ENCODE data around the gene TMEM190.

GRCh38 chr19:55341595-55342531 lies 34.8 kb upstream of the TMEM190 start:
- TF ChIP-seq CTCF (IDR thresholded peaks at IDR 0.05; ENCODE audit: poor library complexity) = no peak
- no peak for TF ChIP-seq EZH2phosphoT487 (IDR thresholded peaks at IDR 0.05; ENCODE audit: low read depth, severe bottlenecking, unreplicated experiment)
- TF ChIP-seq EZH2 (IDR thresholded peaks at IDR 0.05; ENCODE audit: borderline replicate concordance) = no peak

Data from hepatocyte (in vitro differentiated cells).